ENCODE data around the gene PSPN. TPM values are rescaled to one million over a fixed set of nuclear protein-coding genes. Genes with fewer than 3 reads are reported as not detected.

PSPN gene
- total RNA-seq, 3 donors from 2014 or later, result 0.32 to 0.66 (median 0.59) TPM

DNA sequence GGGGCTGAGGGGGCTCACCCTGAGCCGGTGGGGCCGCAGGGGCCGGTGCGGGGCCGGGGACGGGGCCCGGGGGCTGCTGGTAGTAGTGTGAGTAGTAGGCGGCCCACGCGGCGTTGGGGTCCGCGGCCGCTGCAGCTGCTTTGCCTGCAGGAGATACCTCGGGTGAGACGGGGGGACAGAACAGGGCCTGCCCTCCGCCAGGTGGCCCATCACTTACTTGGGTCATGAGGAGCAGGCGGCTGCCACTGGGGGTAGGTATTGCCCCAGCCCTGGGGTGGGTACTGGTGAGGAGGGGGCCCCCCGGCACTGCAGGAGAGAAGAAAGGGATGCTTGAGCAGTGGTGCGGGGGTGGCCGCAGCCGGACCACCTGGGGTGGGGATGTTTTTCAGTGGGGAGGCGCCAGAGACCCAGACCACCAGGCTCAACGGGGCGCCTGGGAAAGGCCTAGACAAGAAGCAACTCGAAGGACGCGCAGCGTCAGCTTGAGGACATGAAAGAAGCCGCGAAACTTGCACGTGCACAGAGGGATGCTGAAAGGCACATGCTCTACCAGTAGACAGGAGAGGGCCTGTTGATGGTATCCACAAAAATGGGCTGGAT, 40.0 kb upstream of the PSPN start:
- H3K36me3 ChIP-seq, result peaks cover 27% of the 10 kb centered on the region
- H3K27ac ChIP-seq, result no peak overlapping the region
- intact Hi-C loops (cut with DNase I; ENCODE audit: low total_unique reads), result no loop called here
- H3K9me3 ChIP-seq, result no peaks in the 10 kb centered on the region
- H3K4me3 ChIP-seq, result no peak overlapping the region
- no peaks in the 10 kb centered on the region for H3K4me1 ChIP-seq
- TF ChIP-seq, protein P1, sequence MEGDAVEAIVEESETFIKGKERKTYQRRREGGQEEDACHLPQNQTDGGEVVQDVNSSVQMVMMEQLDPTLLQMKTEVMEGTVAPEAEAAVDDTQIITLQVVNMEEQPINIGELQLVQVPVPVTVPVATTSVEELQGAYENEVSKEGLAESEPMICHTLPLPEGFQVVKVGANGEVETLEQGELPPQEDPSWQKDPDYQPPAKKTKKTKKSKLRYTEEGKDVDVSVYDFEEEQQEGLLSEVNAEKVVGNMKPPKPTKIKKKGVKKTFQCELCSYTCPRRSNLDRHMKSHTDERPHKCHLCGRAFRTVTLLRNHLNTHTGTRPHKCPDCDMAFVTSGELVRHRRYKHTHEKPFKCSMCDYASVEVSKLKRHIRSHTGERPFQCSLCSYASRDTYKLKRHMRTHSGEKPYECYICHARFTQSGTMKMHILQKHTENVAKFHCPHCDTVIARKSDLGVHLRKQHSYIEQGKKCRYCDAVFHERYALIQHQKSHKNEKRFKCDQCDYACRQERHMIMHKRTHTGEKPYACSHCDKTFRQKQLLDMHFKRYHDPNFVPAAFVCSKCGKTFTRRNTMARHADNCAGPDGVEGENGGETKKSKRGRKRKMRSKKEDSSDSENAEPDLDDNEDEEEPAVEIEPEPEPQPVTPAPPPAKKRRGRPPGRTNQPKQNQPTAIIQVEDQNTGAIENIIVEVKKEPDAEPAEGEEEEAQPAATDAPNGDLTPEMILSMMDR (IDR thresholded peaks at IDR 0.05), result no peak
- TF ChIP-seq POLR2AphosphoS5 (IDR thresholded peaks at IDR 0.05) (no peak), POLR2A (IDR thresholded peaks at IDR 0.05) (no peak)
- no peak for DNase-seq (ENCODE audit: low spot score in 2 of 2)
- H3K27me3 ChIP-seq, result no peaks in the 10 kb centered on the region

DNA sequence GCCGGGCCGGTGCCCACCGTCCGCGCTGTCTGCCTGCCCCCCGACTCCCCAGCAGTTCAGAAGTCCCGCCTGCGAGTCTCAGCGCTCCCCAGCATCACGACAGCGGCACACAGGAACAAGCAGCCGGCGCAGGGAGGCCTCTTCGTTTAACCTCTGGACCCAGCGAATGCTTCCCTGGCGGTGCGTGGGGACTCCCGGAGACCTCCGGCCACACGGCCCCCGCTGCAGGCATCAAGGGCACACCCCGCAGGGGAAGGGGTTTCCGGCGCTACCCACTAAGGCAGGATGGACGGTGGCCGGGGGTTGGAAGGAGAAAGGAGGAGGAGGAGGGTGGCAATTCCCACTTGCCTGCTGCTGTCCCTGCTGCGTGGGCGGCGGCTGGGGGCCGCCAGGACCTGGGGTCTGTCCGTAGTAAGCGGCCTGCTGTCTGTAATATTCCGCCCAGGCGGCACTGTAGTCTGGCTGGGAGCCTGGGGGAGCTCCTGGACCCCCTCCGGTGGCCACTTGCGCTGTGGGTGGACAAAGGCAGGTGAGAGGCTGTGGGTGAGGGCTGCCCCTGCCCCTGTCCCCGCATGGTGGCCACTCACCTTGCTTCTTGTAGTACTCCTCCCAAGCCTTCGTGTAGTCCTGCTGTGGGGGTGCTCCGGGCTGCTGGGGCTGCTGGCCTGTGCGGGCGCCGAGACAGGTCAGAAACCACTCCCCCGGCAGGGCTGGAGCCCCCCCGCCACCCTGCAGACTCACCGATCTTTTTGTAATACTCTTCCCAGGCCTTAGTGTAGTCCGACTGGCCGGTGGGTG, 39.3 kb upstream of the PSPN start:
- Histone ChIP-seq H3K27ac (no peak overlapping the region), H3K27me3 (no peaks in the 10 kb centered on the region)
- no peak for TF ChIP-seq POLR2AphosphoS5 (IDR thresholded peaks at IDR 0.05)
- TF ChIP-seq, protein P1 (IDR thresholded peaks at IDR 0.05), result no peak
- no peak for TF ChIP-seq POLR2A (IDR thresholded peaks at IDR 0.05)

DNA sequence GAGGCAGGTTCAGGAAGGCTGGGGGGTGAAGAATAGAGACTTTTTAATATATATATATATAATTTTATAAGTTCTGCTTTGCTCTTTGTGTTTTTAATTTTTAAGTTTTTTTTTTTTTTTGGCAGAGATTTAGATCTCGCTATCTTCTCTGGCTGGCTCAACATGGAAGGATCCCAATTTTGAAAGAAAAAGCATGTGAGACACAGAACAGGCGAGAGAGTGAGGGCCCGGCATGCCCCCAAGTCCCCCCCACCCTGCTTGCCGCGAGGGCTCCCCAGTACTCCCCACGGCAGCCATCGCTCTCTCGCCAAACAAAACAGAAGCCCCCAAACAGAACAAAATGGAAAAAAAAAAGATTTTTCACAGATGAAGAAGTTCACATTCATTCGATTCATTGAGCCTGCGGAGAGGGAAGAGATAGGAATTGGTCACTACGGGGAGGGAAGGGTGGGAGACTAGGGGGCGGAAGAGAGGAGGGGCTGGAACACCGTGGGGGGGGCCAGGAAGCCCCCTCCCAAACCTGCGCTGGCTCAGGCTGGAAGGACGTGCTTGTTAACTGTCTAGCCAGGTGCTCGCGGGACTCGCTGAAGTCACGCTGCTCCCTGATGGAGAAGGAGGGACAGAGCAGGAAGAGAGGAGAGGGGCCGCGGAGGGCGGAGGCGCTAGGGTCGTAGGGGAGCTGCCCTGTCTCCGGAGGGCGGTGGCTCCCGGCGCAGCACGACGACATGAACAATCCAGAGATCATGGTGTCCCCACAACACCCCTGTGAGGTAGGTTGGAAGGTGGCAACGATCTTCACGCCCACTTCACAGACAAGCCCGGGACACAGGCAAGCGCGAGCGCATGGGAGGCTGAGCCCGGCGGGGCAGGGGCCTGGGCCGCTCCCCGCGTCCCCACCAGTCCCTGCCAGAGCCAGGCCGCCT, 38.2 kb upstream of the PSPN start:
- Histone ChIP-seq H3K36me3 (peaks cover 27% of the 10 kb centered on the region), H3K4me1 (no peaks in the 10 kb centered on the region)

More for the DNA sequence above, 39.3 kb upstream of the PSPN start:
- intact Hi-C loops (cut with DNase I; ENCODE audit: low total_unique reads), result no loop called here
- Histone ChIP-seq H3K9me3 (no peaks in the 10 kb centered on the region), H3K4me3 (no peak overlapping the region), H3K4me1 (no peaks in the 10 kb centered on the region), H3K36me3 (peaks cover 27% of the 10 kb centered on the region)
- no peak for DNase-seq (ENCODE audit: low spot score in 2 of 2)

DNA sequence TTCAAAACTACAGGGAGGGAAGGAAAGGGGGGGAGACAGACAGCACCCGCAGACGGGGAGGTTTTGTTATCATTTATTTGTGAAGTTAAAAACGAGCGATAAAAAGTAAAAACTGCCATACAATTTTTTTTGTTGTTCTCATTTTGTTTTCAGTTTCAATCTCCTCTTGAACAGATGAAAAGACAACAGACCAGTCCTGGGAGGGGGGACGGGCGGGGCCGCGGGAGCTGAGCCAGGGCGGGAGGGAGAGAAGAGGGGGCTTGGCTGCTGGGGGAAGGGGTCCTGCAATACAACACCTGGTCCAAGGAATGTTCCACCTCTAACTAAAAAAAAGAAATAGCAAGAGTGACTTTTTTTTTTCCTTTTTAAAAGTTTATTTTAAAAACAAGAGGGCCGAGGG, 37.6 kb upstream of the PSPN start:
- intact Hi-C loops (cut with DNase I; ENCODE audit: low total_unique reads), result no loop called here
- Histone ChIP-seq H3K27ac (no peak overlapping the region), H3K9me3 (no peaks in the 10 kb centered on the region), H3K4me3 (no peak overlapping the region), H3K27me3 (no peaks in the 10 kb centered on the region), H3K4me1 (no peaks in the 10 kb centered on the region), H3K36me3 (peaks cover 27% of the 10 kb centered on the region)
- no peak for TF ChIP-seq POLR2AphosphoS5 (IDR thresholded peaks at IDR 0.05)
- TF ChIP-seq POLR2A (IDR thresholded peaks at IDR 0.05), result no peak
- TF ChIP-seq, protein P1 (IDR thresholded peaks at IDR 0.05), result no peak
- DNase-seq (ENCODE audit: low spot score in 2 of 2), result no peak

More for the DNA sequence above, 38.2 kb upstream of the PSPN start:
- Histone ChIP-seq H3K9me3 (no peaks in the 10 kb centered on the region), H3K27me3 (no peaks in the 10 kb centered on the region), H3K4me3 (no peak overlapping the region), H3K27ac (no peak overlapping the region)
- intact Hi-C loops (cut with DNase I; ENCODE audit: low total_unique reads), result no loop called here
- no peak for TF ChIP-seq POLR2A (IDR thresholded peaks at IDR 0.05)
- TF ChIP-seq POLR2AphosphoS5 (IDR thresholded peaks at IDR 0.05), result no peak
- TF ChIP-seq, protein P1 (IDR thresholded peaks at IDR 0.05), result no peak
- DNase-seq (ENCODE audit: low spot score in 2 of 2), result no peak

Data from breast epithelium (tissue), 4 donors.